ENCODE measurements around the gene MRLN. TPM values are rescaled to one million over a fixed set of nuclear protein-coding genes. Genes with fewer than 3 reads are reported as not detected.

Gene MRLN
- total and polyA plus RNA-seq, 2 of the 8 experiments (the other 6 are each of a cell fraction or from before 2014, with no cell fraction given) = 0.21 TPM; not detected in 1

DNA sequence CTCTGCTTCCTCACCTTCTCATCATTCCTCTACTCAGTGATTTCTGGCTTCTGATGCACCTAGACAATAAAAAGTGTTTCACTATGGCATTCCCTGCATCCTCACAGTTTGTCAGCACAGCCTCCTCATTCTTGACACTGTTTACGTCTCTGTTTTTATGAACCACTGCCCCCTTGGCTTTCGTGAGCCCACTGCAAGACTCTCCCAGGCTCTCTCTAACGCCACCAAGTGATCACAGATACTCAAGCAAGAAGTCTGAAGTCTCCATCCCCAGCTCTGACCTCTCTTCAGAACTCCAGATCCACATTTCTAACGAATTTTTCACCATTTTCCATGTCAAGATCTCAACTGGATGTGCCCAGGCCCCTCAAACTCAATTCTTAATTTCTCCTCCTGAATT, 52.5 kb downstream of the MRLN start:
- FAIRE-seq (peak; percentile 78), DNase-seq (ENCODE audit: low read depth in 1 of 2, low spot score in 2 of 2) (no peak)
- Histone ChIP-seq H2BK5ac (ENCODE audit: low read depth, low read length) (no peak overlapping the region), H2BK12ac (ENCODE audit: low read depth, low read length) (no peak overlapping the region), H4K91ac (replicated peaks; ENCODE audit: insufficient read length, low read length) (no peak overlapping the region), H3K18ac (ENCODE audit: extremely low read depth, low read length) (no peak overlapping the region), H3K23me2 (ENCODE audit: low read depth, low read length) (no peaks in the 10 kb centered on the region), H2BK15ac (ENCODE audit: low read length) (no peak overlapping the region), H3K27me3 (replicated peaks in 1 of 4; ENCODE audit: control insufficient read depth in 3 of 4, extremely low read depth in 1 of 4, insufficient read depth in 3 of 4, low read length in 3 of 4) (no peaks in the 10 kb centered on the region), H3K36me3 (ENCODE audit: control insufficient read depth in 2 of 4, insufficient read depth in 4 of 4, low read length in 3 of 4) (peaks cover 0 to 2% (median 2%) of the 10 kb centered on the region in 4 experiments; a peak in 1 of 8 replicates), H3K4me2 (ENCODE audit: insufficient read depth in 1 of 2, low read depth in 2 of 2, low read length in 2 of 2) (no peak overlapping the region), H2AK5ac (ENCODE audit: low read depth, low read length) (no peak overlapping the region), H2AFZ (ENCODE audit: low read length) (no peak overlapping the region), H4K5ac (ENCODE audit: insufficient read length, low read depth, low read length) (no peak overlapping the region), H3K79me2 (ENCODE audit: control insufficient read depth in 1 of 2, insufficient read depth in 2 of 2, low read length in 2 of 2) (peaks cover 0 to 18% of the 10 kb centered on the region in 2 experiments; a peak in 2 of 4 replicates), H4K8ac (ENCODE audit: extremely low read depth, insufficient read depth, low read length) (no peak overlapping the region), H3K56ac (replicated peaks; ENCODE audit: insufficient read length, low read depth, low read length) (no peak overlapping the region), H3K14ac (ENCODE audit: insufficient read length) (no peak overlapping the region), H4K20me1 (replicated peaks in 1 of 2; ENCODE audit: control insufficient read depth in 1 of 2, insufficient read depth in 2 of 2, low read length in 2 of 2) (no peaks in the 10 kb centered on the region), H2BK120ac (replicated peaks; ENCODE audit: low read depth, low read length) (no peak overlapping the region), H3K4me1 (replicated peaks in 1 of 4; ENCODE audit: control insufficient read depth in 3 of 4, insufficient read depth in 4 of 4, low read length in 3 of 4) (peaks cover 0 to 3% (median under 1%) of the 10 kb centered on the region in 4 experiments; a peak in 2 of 7 replicates), H3K4me3 (ENCODE audit: extremely low read depth in 1 of 4, insufficient read depth in 2 of 4, low read depth in 3 of 4, low read length in 4 of 4) (no peak overlapping the region), H3K23ac (ENCODE audit: insufficient read length) (no peak overlapping the region), H3K4ac (replicated peaks; ENCODE audit: insufficient read length, low read depth, low read length) (no peak overlapping the region), H3K79me1 (ENCODE audit: low read depth, low read length) (no peaks in the 10 kb centered on the region; the same call in 1 of the 2 replicates), H2BK20ac (ENCODE audit: low read length) (no peak overlapping the region), H3K9ac (replicated peaks in 1 of 4; ENCODE audit: extremely low read depth in 1 of 4, low read depth in 3 of 4, low read length in 3 of 4) (no peak overlapping the region), H3K27ac (ENCODE audit: low read depth, low read length) (no peak overlapping the region), H3K9me3 (ENCODE audit: insufficient read depth in 2 of 2, low read depth in 1 of 2, low read length in 1 of 2) (no peaks in the 10 kb centered on the region; a peak in 1 of 4 replicates)
- 31% methylated on average over 4 of the region's 4 CpGs; no CpG with 5 or more reads in 1 of the 2 experiments for WGBS, 2 experiments (ENCODE audit: extremely low coverage in 1 of 2, insufficient coverage in 1 of 2, insufficient read length in 1 of 2, insufficient replicate concordance in 2 of 2, low coverage in 1 of 2, low lambda C conversion rate in 2 of 2, missing lambda C conversion rate in 1 of 2)
- TF ChIP-seq RAD21 (IDR thresholded peaks at IDR 0.05 in 1 of 2, conservative IDR thresholded peaks at IDR 0.05 in 1 of 2; ENCODE audit: low read depth in 2 of 2, low read length in 2 of 2) (peak; percentile 54 to 62), HDAC6 (IDR thresholded peaks at IDR 0.05; ENCODE audit: low read depth, low read length) (no peak), JUND (IDR thresholded peaks at IDR 0.05; ENCODE audit: low read length) (no peak)
- TF ChIP-seq, protein P1, sequence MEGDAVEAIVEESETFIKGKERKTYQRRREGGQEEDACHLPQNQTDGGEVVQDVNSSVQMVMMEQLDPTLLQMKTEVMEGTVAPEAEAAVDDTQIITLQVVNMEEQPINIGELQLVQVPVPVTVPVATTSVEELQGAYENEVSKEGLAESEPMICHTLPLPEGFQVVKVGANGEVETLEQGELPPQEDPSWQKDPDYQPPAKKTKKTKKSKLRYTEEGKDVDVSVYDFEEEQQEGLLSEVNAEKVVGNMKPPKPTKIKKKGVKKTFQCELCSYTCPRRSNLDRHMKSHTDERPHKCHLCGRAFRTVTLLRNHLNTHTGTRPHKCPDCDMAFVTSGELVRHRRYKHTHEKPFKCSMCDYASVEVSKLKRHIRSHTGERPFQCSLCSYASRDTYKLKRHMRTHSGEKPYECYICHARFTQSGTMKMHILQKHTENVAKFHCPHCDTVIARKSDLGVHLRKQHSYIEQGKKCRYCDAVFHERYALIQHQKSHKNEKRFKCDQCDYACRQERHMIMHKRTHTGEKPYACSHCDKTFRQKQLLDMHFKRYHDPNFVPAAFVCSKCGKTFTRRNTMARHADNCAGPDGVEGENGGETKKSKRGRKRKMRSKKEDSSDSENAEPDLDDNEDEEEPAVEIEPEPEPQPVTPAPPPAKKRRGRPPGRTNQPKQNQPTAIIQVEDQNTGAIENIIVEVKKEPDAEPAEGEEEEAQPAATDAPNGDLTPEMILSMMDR (IDR thresholded peaks at IDR 0.05; ENCODE audit: control extremely low read depth in 1 of 3, insufficient read depth in 1 of 3, low read depth in 1 of 3, low read length in 3 of 3) = peak; percentile 53 to 97 (median 80)
- POLR2A ChIA-PET (ENCODE audit: partially characterized antibody) = interaction anchor here (1.1 to 3.3 kb wide), 3 partner anchors 11 to 207 kb away, joined by 3 to 27 read pairs (median 3); partner anchors contain the start of gene SLC16A9
- CTCF ChIA-PET (ENCODE audit: partially characterized antibody) = interaction anchor here (0.7 to 5.3 kb wide), 35 partner anchors 8 to 355 kb away, joined by 3 to 77 read pairs (median 4); partner anchors contain the start of gene SLC16A9

All from H1 (cell line).